HepG2 (cell line): ENCODE results near the gene SMCO4. TPM values are rescaled to one million over a fixed set of nuclear protein-coding genes. Genes with fewer than 3 reads are reported as not detected.

ENCODE experiments used
- GFI1 ChIP-seq: sonication (generic); formaldehyde crosslinking; IDR thresholded peaks from 2 replicates; pipeline ENCODE4 v1.5.0; 2020; ENCODE audit warnings: missing genetic modification reagents, mild to moderate bottlenecking, borderline replicate concordance
- HMGXB3 ChIP-seq: sonication (generic); formaldehyde crosslinking; IDR thresholded peaks from 2 replicates; pipeline ENCODE4 v1.4.0; 2020; ENCODE audit warnings: missing genetic modification reagents, borderline replicate concordance
- ZBTB20 ChIP-seq: sonication (generic); formaldehyde crosslinking; IDR thresholded peaks from 2 replicates; pipeline ENCODE4 v1.8.1; 2023; ENCODE audit warnings: missing genetic modification reagents, low read depth, mild to moderate bottlenecking, borderline replicate concordance
- ZFP36L2 ChIP-seq: sonication (generic); formaldehyde crosslinking; IDR thresholded peaks from 2 replicates; pipeline ENCODE4 v1.4.0; 2020; ENCODE audit warnings: missing genetic modification reagents
- ZFP91 ChIP-seq: sonication (generic); formaldehyde crosslinking; IDR thresholded peaks from 2 replicates; pipeline ENCODE4 v1.9.0; 2022; ENCODE audit warnings: missing genetic modification reagents, mild to moderate bottlenecking, borderline replicate concordance
- ZNF33B ChIP-seq: sonication (generic); formaldehyde crosslinking; IDR thresholded peaks from 2 replicates; pipeline ENCODE4 v1.5.1; 2020; ENCODE audit warnings: mild to moderate bottlenecking, missing genetic modification reagents
- ZNF407 ChIP-seq: sonication (generic); formaldehyde crosslinking; IDR thresholded peaks from one replicate; pipeline ENCODE4 v1.5.1; 2020; ENCODE audit warnings: mild to moderate bottlenecking, missing genetic modification reagents; ENCODE audit errors: not compliant biosample characterization
- ZNF703 ChIP-seq: sonication (generic); formaldehyde crosslinking; IDR thresholded peaks from 2 replicates; pipeline ENCODE4 v1.5.1; 2020; ENCODE audit warnings: missing genetic modification reagents, mild to moderate bottlenecking, moderate library complexity, borderline replicate concordance
- ZNF770 ChIP-seq: sonication (generic); formaldehyde crosslinking; IDR thresholded peaks from 2 replicates; pipeline ENCODE4 v1.5.0; 2020; ENCODE audit warnings: mild to moderate bottlenecking, missing genetic modification reagents
- ZNF777 ChIP-seq: sonication (generic); formaldehyde crosslinking; IDR thresholded peaks from 2 replicates; pipeline ENCODE4 v1.4.0; 2020; ENCODE audit warnings: missing genetic modification reagents
- polyA plus RNA-seq, 8 experiments: library from polyadenylated mRNA; depleted of rRNA in 3 of 8; stranded (reverse) in 7 of 8; unstranded in 1 of 8; fragments of >200 nt; fragmentation: Illumina TruSeq in 4 of 8; extraction: Trizol in 4 of 8; gene quantifications; 2 replicates each; pipeline versions ENCODE4 v1.2.1 to v1.2.3, GENCODE V29; 2011 to 2016; ENCODE audit warnings: low read depth in 4 of 8, missing spikeins in 1 of 8, mixed read lengths in 1 of 8; ENCODE audit not compliant: insufficient read depth in 1 of 8
- total RNA-seq, 5 experiments: library from RNA; depleted of rRNA; stranded (reverse); fragments of >200 nt; fragmentation: Illumina TruSeq; extraction: Trizol; gene quantifications; 2 replicates each; pipeline ENCODE4 v1.2.3, GENCODE V29; 2016; ENCODE audit warnings: low read depth in 1 of 5

The SMCO4 gene
- total and polyA plus RNA-seq, 2 of the 13 experiments (the other 11 are each of a cell fraction or from before 2014, with no cell fraction given): 10.6 to 28.5 TPM

- TF ChIP-seq ZFP91 (peak; percentile 27; the same call in 1 of the 2 replicates), GFI1 (CRISPR knock-in tag) (no peak; the same call in 1 of the 2 replicates), ZNF770 (CRISPR knock-in tag) (no peak), HMGXB3 (CRISPR knock-in tag) (no peak), ZNF407 (CRISPR knock-in tag) (no peak), ZFP36L2 (CRISPR knock-in tag) (no peak), ZNF703 (CRISPR knock-in tag) (no peak), ZNF777 (CRISPR knock-in tag) (no peak), ZNF33B (CRISPR knock-in tag) (no peak), ZBTB20 (0 out of 2 replicates have a peak, but pooled peaks have one; percentile 16)
These were observed 13.3 kb downstream of the SMCO4 start (continued) for GRCh38 chr11:93529707-93530467.
